Erythroblast (primary cell): ENCODE data around the gene ARID4A.

Experiments used
- GATA1 ChIP-seq: IDR thresholded peaks from 2 replicates; pipeline ENCODE4 v1.6.1; 2011; ENCODE audit warnings: low read depth, mild to moderate bottlenecking, control low read depth, low read length, moderate library complexity
- POLR2A ChIP-seq: IDR thresholded peaks from 2 replicates; pipeline ENCODE4 v1.6.1; 2011; ENCODE audit warnings: mild to moderate bottlenecking, low read length

- TF ChIP-seq POLR2A (no peak), GATA1 (no peak)
Observed at GRCh38 chr14:58367296-58367695, 68.9 kb downstream of the ARID4A start.
